HG02610 (cell line): ENCODE data around the gene XPOT.

ENCODE experiments used
- ATAC-seq: cut with Tn5 transposase; IDR thresholded peaks from one replicate; pipeline ENCODE4 v1.9.1; 2021; ENCODE audit warnings: mild to moderate bottlenecking, moderate library complexity; ENCODE audit not compliant: unreplicated experiment

XPOT gene

DNA sequence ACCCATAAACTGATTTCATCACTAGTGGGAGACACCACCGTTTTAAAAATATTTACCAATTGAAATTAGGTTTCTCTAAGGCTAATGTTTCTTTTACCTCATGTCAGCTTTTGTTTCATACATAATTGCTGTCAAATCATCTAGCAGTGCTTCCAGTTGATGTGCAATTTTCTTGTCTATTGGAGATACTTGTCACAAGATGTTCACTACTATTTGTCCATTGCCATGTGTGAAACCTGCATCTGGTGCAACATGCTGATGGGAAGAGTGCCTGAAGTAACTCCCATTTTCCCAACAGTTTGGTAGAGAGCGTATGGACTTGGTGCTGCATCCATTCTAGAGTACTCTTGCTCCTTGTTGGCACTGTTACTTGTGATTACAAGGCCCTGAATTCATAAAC is 9.7 kb downstream of the XPOT start:
- ATAC-seq: no peak

DNA sequence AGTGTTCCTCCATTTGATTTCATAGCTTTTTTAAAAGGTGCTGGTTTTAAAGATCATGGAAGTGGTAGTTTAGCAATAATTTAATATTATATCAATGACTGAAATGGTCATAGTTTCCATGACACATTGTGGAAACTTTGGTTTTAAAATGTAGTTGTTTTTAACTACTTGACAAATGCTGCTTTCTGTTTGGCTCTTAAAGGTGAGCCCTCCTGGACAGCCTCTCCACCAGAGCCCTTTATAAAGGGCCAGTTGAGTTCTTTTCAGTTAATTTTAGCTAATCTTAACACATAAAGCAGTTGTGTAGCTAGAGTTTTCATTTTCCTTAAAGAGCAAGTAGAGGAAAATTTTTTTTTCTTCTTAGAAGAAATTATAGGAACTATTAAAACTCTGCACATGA is 14.0 kb downstream of the XPOT start:
- no peak for ATAC-seq

DNA sequence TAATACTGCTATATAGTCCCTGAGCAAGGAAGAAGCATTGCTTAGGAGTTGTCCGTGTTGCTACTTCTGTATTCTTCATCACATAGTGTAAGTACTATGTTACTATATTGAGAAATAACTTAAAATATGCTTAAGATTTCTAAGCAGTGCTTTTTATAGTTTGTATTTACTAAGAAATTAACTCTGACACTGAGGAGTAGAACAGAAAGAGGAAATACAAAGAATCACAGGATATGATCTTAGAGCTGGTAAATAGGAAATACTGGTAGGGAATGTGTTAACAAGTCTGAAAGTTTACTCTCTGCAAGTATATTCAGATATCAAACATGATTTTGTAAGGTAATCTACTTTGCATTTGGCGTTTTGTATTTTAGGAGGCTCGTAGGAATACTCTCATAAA is 15.5 kb downstream of the XPOT start:
- no peak for ATAC-seq

DNA sequence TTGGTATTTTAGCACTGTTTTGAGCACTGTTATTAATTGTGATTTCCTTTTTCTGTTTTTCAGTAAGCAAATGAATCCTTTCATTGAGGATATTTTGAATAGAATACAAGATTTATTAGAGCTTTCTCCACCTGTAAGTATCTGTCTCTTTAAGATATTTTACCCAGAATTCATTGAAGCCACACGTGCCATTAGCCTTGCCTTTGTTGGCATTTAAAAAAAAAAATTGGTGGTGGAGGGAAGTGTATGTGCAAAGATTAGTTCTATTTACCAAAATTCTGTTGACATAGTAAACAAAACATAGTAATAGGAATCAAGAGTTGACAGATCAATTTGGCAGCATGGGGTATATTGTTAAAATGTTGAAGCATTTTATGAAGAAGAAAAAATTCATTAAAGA is 23.8 kb downstream of the XPOT start:
- ATAC-seq: no peak

DNA sequence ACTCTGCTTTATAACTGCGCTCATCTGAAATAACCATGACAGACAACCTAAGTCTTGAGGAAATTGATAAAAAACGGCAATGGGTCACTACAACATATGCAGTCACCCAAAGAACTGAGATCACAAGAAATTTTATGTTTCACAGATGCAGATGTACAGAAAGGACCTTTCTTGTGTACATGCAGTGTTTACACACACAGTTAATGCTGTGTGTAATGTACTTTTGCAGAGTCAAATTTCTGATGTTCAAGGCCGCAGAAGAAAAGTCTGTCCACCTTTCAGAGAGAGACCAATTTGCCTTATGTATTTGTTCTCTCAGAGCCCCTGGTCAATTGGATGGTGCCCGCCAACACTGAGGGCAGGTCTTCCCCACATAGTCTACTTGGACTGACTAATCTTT is 24.8 kb downstream of the XPOT start:
- no peak for ATAC-seq

DNA sequence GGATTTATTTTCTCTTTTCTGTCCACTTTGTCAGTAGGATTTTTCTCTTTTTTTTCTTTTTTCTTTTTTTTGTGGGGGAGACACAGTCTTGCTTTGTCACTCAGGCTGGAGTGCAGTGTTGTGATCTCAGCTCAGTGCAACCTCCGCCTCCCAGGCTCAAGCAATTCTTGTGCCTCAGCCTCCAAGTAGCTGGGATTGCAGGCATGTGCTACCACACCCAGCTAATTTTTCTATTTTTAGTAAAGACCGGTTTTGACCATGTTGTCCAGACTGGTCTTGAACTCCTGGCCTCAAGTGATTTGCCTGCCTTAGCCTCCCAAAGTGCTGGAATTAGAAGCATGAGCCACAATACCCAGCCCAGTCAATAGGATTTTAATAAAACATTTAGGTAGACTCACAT is 26.7 kb downstream of the XPOT start:
- ATAC-seq: no peak

DNA sequence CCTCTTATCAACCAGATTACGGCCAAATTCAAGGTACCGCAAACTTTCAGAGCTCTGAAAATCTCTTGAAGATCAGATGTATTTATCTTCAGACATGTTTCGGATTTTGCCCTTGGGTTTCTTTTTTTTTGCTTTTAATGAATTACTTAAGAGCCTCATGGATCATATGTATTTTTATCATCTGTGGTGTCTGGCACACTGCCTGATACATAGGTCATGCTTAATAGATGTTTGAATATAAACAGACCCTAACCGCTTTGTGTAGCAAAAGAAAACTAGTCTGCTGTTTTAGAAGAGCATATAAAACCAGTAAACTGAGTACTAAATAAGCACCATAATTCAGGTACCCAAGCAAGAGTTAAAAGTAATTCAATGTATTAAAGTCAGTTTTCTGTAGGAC is 27.6 kb downstream of the XPOT start:
- ATAC-seq: no peak

DNA sequence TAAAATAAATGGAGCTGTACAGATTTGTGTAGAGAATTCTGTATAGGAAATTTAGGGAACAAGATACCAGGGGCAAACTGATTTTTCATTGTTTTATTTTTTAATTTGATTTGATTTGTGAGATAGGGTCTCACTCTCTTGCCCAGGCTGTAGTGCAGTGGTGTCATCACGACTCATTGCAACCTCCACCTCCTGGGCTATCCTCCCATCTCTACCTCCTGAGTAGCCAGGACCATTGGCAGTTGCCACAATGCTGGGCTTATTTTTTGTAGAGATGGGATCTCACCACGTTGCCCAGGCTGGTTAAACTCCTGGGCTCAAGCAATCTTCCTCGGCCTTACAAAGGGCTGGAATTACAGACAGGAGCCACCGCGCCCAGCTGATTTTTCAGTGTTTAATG is 29.7 kb downstream of the XPOT start:
- no peak for ATAC-seq

DNA sequence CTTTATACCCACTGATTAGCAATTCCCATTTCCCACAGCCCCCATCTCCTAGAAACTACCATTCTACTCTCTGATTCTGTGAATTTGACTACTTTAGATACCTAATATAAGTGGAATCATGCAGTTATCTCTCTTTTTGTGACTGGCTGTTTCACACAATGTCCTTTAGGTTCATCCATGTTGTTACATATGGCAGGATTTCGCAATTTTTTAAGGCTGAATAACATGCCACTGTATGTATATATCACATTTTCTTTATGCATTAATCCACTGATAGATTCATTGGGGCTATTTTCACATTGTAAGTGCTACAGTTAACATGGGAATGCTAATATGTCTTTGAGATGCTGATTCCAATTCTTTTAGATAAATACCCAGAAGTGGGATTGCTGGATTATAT is 35.9 kb downstream of the XPOT start:
- no peak for ATAC-seq

DNA sequence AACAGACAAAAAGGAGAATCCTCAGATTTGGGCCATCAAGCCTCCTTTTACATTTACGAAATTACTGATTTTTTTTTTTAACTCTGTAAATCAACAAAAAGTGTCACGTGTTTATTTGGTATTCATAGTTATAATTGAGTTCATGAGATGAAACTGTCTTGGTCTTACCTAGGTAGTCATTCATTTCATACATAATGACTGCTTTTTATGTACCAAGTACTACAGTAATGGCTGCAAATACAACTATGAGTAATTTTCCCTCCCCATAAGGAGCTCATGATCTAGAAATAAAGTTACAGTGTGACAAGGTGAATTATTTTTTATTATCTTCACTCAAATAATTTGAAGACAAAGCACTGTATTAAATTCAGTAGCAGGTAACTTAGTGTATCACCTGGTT is 41.3 kb downstream of the XPOT start:
- no peak for ATAC-seq

DNA sequence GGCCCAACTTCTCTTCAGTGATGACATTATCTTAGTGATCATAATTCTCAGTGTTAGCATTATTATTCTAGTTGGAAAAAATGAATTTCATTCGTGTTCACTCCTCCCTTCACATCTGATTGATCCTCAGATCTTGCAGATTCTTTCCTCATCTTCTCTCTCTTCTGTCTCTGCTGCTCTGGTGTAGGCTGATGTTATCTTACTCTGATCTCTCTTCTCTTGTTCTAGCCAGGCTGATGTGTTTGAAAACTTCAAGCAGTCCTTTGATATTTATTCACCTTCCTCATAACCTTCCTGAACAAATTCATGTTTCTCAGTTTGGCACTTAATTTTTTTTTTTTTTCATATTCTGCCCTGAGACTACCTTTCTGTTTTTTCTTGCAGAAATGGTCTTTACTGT is 42.1 kb downstream of the XPOT start:
- no peak for ATAC-seq

DNA sequence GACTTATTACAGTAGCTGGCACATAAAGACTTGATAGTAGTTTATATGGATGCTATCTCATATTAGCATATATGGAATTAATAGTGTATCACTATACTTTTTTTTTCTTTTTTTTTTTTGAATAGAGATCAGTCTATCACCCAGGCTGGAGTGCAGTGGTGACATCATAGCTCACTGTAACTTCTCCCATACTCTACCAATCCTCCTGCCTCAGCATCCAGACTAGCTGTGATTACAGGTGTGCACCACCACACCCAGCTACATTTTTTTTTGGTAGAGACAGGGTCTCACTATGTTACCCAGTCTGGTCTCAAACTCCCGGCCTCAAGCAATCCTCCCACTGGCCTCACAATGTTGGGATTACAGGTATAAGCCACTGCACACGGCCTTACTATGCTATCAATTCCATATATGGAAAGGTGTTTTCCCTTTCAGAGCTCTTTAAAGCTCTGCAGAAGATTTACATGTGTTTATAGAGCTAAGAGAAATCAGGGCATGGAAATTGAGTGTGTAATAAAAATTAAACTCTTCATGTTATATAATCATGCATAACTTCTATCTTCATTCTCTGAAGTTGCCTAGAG is 46.0 kb downstream of the XPOT start:
- no peak for ATAC-seq

DNA sequence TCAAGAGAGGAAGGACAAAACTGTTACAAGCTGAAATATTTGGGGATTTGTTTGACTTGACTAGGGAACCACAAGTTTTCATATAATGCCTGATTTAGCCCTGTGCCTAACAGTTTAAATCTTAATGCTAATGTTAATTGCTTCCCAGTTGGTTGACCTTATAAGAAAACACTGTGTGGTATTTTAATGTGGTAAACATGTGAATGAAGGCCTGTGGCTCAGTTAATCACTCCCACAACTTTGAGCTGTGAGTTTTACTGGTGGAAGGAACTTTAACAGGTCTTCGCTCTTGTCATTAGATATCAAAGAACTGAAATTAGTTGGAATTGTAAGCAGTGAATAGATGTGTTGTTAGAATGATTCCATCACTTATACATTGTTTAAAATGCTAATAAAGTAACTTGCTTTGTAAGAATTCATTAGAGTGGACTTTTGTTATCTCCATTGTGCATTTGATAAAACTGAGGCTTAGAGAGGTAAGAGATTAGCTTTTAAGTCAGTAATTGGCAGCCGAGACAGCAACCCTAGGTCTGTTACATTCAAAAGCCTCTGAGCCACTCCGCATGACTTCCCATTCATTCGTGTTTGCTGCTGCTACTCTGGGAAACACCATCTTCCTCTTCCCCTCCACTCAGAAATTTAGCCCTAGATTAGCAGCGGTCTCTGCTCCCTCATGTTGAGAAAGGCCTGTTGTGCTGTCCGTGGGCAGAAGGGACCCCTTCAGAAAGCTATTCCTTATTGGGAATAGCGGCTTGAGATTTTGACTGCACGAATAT is 46.7 kb downstream of the XPOT start:
- ATAC-seq: no peak

DNA sequence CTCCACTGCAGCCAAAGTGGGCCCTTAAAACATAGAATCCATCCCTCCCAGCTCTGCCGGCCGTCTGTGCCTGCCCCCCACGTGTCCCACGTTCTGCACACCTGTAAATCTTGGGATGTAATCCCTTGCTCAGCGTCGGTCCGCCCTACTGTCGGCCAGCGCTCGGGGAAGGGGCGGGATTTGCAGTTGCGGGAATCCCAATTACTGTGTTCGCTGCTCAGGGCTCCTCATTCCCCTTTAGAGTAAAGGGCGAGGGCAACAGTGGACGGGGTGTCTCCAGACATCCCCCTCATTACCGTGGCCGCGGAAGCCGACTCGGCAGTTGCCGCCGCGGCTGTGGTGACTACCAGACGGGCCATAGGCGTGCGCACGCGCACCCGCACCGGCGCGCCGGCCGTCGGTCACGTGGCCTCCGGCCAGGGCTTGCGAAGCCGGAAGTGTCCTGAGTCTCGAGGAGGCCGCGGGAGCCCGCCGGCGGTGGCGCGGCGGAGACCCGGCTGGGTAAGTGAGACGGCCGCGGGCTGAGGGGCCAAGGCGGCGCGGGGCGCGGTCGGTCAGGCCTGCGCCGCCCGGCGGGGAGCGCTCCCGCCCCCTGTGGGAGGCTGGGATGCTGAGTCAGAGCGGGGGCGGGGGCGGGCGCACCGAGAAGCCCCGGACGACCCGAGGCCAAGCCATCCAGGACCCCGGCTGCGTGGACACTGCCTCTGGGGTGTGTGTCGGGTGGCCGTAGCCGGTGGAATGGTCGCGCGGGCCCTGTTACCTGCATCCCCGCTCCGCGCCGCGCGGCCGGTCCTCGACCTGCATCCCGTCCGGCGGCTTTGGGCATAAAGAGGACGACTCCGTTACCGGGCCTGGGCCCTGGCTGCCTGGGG is 47.7 kb downstream of the XPOT start, which contains the start of gene TBK1:
TSS of gene TBK1 (plus strand) at position 434 of the 872 bp plus-strand sequence. CDS start 3,751 bp downstream, outside the sequence.
- peak; percentile 79 for ATAC-seq

DNA sequence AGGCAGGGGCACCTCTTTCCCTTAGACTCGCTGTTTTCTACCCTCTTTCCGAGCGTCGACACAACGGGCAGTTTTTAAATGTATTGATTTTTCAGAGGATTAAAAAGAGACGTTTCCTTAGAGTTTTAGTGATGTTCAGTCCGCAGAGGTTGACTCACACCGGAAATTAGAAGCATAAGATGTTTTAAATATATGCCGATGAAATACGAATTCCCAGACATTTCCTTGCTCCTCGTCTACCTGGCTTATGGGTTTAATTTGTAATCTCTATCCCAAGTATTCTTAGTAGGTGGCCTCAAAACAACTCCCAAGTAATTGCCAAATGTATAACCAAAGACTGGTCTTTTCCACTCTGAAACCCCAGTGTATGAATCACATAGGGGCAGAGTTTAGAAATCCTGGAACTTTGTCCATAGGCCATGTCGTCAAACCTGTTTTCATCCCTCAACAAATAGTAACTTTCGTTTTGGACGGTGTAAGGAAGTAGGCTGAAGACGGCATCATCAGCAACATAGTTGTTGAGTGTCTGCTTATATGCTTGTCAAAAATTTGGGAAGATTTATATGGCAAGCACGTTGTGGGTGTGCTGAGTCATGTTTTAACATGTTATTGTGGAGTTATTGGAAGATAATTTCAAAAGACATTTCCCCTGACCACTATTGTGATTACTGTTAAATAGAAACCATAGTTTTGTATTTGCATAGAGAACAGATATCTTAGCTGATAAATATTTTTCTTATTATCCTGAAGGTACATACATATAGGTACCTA is 48.6 kb downstream of the XPOT start:
- peak; percentile 1 for ATAC-seq

DNA sequence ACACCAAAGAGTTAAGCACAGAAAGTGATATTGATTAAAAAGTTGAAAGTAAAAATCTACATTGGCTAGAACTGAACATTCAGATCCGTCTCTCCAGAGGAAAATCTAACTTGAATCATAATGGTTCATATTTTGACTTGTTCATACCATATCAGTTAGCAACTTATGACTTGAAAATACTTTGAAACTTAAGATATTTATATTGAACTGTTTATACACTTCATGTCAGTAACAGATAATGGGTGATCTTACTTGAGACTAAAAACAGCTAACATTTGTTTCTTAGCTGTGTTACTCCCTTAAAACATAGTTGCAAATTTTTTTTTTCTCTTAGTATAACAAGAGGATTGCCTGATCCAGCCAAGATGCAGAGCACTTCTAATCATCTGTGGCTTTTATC is 51.3 kb downstream of the XPOT start:
- ATAC-seq: no peak

DNA sequence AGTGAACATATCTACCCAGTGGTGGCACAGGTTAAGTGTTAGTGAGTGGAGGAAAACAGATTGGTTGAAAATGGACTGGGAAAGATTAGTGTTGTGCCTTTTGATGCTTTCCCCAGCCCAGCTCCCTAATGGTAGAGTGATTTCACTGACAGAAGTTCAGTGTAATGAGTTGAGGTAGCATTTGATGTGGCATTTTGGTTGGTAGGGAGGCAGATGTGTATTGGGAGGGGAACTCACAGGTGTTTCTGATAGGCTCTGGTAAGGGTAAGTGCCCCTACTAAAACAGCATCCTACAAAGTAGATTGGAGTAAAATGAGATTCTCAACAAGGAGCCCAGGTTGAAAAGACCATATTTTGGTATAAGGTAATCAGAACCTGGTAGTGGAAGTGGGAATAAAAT is 51.9 kb downstream of the XPOT start:
- no peak for ATAC-seq

DNA sequence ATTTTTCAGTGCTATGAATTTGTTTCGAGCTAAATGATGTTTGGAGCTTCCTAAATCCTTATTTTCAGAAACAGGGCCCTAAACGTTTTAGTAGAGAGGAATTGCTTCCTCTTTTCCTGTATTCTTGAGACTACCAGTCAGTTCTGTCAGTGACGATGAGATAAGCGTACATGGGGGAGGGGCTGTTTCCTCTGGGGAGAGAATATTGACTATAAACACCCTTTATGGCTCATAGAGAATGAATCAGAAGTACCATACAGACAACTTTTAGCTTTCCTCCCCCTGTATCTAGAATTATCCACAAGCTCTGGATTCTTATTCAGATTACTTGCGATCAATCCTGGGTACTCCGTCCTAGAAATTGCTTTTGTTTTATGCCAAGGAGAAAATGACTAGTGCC is 52.8 kb downstream of the XPOT start:
- ATAC-seq: no peak

DNA sequence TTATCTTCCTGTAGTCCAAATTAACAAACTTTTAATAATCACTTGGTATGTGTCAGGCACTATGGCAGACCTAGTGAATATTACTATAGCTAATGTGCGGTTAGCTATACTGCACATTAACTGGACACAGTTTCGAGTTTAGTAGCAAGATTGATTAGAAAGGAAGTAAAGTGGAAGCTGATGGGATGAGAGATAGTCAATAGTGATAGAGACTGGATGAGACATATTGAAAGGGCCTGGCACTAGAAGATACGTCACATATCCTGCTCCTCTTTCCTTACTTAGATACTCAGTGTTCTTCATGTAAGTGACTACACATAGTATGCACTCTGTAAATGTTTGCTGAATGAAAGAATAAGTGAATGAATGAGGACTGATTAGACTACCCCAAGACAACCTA is 53.3 kb downstream of the XPOT start:
- no peak for ATAC-seq

DNA sequence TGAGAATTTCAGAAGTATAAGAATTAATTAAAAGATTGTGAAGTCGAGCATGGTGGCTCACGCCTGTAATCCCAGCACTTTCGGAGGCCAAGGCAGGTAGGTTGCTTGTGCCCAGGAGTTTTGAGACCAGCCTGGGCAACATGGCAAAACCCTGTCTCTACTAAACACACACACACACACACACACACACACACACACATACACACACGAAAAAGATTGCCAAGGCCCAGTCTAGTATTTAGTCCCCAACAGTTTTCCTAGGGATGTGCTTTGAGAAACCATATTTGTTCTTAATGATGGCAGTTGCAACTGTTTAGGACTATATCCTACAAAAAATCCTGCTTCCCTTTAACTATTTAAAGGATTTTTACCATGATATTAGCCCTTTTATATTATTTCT is 53.7 kb downstream of the XPOT start:
- ATAC-seq: no peak

DNA sequence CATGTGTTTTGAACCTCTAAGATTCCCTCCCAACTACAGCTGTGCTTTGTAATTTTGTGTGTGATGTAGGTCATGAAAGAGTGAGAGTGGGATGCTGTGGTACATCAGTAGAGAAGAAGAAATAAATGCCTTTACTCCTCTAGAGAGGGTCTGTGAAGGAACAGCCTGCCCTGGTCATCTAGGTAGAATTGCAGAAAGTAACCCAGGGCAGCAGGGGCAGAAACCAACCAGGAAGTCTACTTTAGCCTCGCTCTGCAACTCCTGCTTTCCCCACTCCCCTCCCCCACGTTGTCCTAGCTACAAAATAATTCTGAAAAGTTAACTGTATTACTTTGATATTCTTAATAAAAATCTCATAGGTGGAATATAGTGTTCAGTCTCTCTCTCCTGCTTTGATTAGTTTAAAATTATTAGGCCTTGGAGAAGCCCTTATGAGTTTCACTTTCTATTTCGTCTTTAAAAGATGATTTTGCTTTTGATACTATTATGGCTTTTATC is 55.3 kb downstream of the XPOT start:
- no peak for ATAC-seq
